Pulmonary artery endothelial cell (primary cell): ENCODE data around the gene ICA1. TPM values are rescaled to one million over a fixed set of nuclear protein-coding genes. Genes with fewer than 3 reads are reported as not detected.

Experiments
- total RNA-seq: library from RNA; depleted of rRNA; stranded (reverse); fragments of >200 nt; gene quantifications from 2 replicates; pipeline ENCODE4 v1.2.3, GENCODE V29; 2014

Gene ICA1
- total RNA-seq, 1 donor from 2014 or later, result 28.8 TPM

Other genes with a start within 250 kb of the ICA1 start
- not detected in 2 replicates for gene NXPH1, start 171.4 kb upstream of the ICA1 start, total RNA-seq